Cardiac muscle cell (in vitro differentiated cells and primary cell): Measurements from ENCODE around the gene GCSAML. TPM values are rescaled to one million over a fixed set of nuclear protein-coding genes. Genes with fewer than 3 reads are reported as not detected.

Experiments used
- DNase-seq, 2 donors: peaks; one replicate each; pipeline versions ENCODE4 v3.0.0 to v3.0.0-alpha.2; 2010 to 2017; ENCODE audit warnings: low read depth in 1 of 2, low spot score in 1 of 2
- H3K27ac ChIP-seq: fragments of 200-600 bp; sonication (generic); 2 replicates; pipeline ENCODE4 v1.5.1; 2016
- H3K27me3 ChIP-seq: fragments of 200-600 bp; sonication (generic); 2 replicates; pipeline ENCODE4 v1.6.0; 2016; ENCODE audit warnings: control low read depth
- H3K36me3 ChIP-seq: fragments of 200-600 bp; sonication (generic); 2 replicates; pipeline ENCODE4 v1.5.1; 2016; ENCODE audit warnings: control low read depth
- H3K4me1 ChIP-seq: fragments of 200-600 bp; sonication (generic); 2 replicates; pipeline ENCODE4 v1.8.1; 2017; ENCODE audit warnings: low read depth, mild to moderate bottlenecking, mixed run types
- H3K4me3 ChIP-seq: fragments of 200-600 bp; sonication (generic); 2 replicates; pipeline ENCODE4 v1.5.1; 2016; ENCODE audit warnings: mild to moderate bottlenecking
- H3K9me3 ChIP-seq: fragments of 200-600 bp; sonication (generic); 2 replicates; pipeline ENCODE4 v1.5.1; 2017; ENCODE audit warnings: low read depth, mild to moderate bottlenecking, control low read depth
- polyA plus RNA-seq: library from polyadenylated mRNA; unstranded; fragments of >200 nt; fragmentation: Nextera tagmentation; extraction: Ambion mirVana; gene quantifications from 2 replicates; pipeline ENCODE4 v1.2.1, GENCODE V29; 2016
- total RNA-seq: library from RNA; depleted of rRNA; stranded (reverse); fragments of >200 nt; gene quantifications from 2 replicates; pipeline ENCODE4 v1.2.3, GENCODE V29; 2016
- TF ChIP-seq, protein P1 (sequence below): IDR thresholded peaks from 2 replicates; pipeline ENCODE4 v1.5.1; 2012; ENCODE audit warnings: low read depth, mild to moderate bottlenecking, low read length

GCSAML gene
- total and polyA plus RNA-seq, 2 experiments from 2014 or later: not detected

DNA sequence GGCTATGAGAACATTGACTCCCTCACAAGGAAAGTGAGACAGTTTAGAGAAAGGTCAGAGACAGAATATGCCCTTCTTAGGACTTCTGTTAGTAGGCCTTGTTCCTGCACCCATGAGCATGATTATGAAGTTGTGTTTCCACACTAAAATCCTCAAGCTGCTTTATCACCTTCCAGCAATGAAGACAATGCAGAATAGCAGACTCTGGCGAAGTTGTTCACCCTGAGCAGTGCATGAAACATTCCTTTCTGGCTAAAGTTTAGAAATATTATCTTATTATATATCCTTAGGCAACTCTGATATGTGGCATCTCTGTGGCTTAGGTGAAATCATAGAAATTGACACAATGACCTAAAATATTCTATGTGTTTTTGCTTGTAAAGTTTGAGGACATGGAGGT, 25.3 kb downstream of the GCSAML start:
- Histone ChIP-seq H3K27me3 (no peaks in the 10 kb centered on the region), H3K36me3 (no peaks in the 10 kb centered on the region), H3K4me3 (no peak overlapping the region), H3K9me3 (no peaks in the 10 kb centered on the region), H3K27ac (no peak overlapping the region), H3K4me1 (no peaks in the 10 kb centered on the region)
- DNase-seq: no peak
- TF ChIP-seq, protein P1, sequence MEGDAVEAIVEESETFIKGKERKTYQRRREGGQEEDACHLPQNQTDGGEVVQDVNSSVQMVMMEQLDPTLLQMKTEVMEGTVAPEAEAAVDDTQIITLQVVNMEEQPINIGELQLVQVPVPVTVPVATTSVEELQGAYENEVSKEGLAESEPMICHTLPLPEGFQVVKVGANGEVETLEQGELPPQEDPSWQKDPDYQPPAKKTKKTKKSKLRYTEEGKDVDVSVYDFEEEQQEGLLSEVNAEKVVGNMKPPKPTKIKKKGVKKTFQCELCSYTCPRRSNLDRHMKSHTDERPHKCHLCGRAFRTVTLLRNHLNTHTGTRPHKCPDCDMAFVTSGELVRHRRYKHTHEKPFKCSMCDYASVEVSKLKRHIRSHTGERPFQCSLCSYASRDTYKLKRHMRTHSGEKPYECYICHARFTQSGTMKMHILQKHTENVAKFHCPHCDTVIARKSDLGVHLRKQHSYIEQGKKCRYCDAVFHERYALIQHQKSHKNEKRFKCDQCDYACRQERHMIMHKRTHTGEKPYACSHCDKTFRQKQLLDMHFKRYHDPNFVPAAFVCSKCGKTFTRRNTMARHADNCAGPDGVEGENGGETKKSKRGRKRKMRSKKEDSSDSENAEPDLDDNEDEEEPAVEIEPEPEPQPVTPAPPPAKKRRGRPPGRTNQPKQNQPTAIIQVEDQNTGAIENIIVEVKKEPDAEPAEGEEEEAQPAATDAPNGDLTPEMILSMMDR: no peak

GRCh38 chr1:247574664-247575063, 25.7 kb downstream of the GCSAML start:
- TF ChIP-seq, protein P1: no peak
- Histone ChIP-seq H3K4me3 (no peak overlapping the region), H3K27me3 (no peaks in the 10 kb centered on the region), H3K9me3 (no peaks in the 10 kb centered on the region), H3K4me1 (no peaks in the 10 kb centered on the region), H3K27ac (no peak overlapping the region), H3K36me3 (no peaks in the 10 kb centered on the region)
- DNase-seq: no peak

- no peaks in the 10 kb centered on the region for H3K4me1 ChIP-seq
- DNase-seq: peak in 1 of 2 donors; percentile 4
Measured at GRCh38 chr1:247576514-247576913, 27.6 kb downstream of the GCSAML start.

DNA sequence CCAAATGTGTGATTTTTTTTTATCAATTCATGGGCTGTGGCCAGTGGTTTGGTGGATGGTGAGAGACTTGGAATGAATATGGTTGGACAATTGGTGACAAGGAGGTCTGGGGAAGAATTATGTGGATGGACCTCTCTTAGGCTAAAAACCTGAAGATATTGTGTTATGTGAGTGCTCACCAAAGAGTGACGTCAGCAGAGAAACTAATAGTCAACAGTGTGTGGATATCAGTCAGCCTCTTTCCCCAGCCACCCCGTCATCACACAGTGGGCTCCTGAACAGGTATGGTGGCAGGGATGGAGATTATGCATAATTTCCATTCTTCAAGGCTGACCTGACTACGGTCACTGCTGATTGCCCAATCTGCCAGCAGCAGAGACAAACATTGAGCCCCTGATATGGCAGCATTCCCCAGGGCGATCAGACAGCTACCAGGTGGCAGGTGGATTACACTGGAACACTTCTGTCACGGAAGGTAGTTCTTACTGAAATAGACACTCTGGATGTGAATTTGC, 30.1 kb downstream of the GCSAML start:
- Histone ChIP-seq H3K27ac (no peak overlapping the region), H3K27me3 (no peaks in the 10 kb centered on the region), H3K4me3 (no peak overlapping the region), H3K9me3 (no peaks in the 10 kb centered on the region), H3K4me1 (no peaks in the 10 kb centered on the region), H3K36me3 (no peaks in the 10 kb centered on the region)
- TF ChIP-seq, protein P1: no peak
- DNase-seq: no peak

More at GRCh38 chr1:247576514-247576913, 27.6 kb downstream of the GCSAML start:
- no peaks in the 10 kb centered on the region for H3K27me3 ChIP-seq
- H3K27ac ChIP-seq: no peak overlapping the region
- H3K36me3 ChIP-seq: no peaks in the 10 kb centered on the region
- no peak overlapping the region for H3K4me3 ChIP-seq
- H3K9me3 ChIP-seq: no peaks in the 10 kb centered on the region
- TF ChIP-seq, protein P1: peak; percentile 14

- no peaks in the 10 kb centered on the region for H3K9me3 ChIP-seq
- H3K27ac ChIP-seq: no peak within 1 kb of the TSS
- H3K4me1 ChIP-seq: no peaks in the 10 kb centered on the region
- H3K4me3 ChIP-seq: no peak within 1 kb of the TSS
- no peaks in the 10 kb centered on the region for H3K27me3 ChIP-seq
- H3K36me3 ChIP-seq: no peaks in the 10 kb centered on the region
- DNase-seq: no peak
- TF ChIP-seq, protein P1: no peak
Measured at GRCh38 chr1:247588060-247588459, 39.1 kb downstream of the GCSAML start, which contains the start of gene OR2G2. Gene OR2G2 (plus strand): TSS chr1:247588360. CDS start chr1:247588360, 0 bp downstream.
